OCI-LY7 (cell line): Measurements from ENCODE around the gene GPRC5B. TPM values are rescaled to one million over a fixed set of nuclear protein-coding genes. Genes with fewer than 3 reads are reported as not detected.

Experiments used
- BruUV-seq: library from RNA; stranded (reverse); fragments of 400-500 nt; replicated peaks from 2 replicates; lab custom pipeline; 2021; lab: Mats Ljungman, UMichigan
- CTCF ChIA-PET: fragments of 300-600 bp; sonication (Branson Sonifier 250); formaldehyde crosslinking; loops from one replicate; lab custom pipeline; 2022; ENCODE audit warnings: antibody characterized with exemption; ENCODE audit not compliant: unreplicated experiment; lab: Charles Lee
- POLR2A ChIA-PET: fragments of 300-600 bp; sonication (Branson Sonifier 250); formaldehyde crosslinking; loops from one replicate; lab custom pipeline; 2022; ENCODE audit warnings: antibody characterized with exemption; lab: Charles Lee
- DNase-seq: peaks from one replicate; pipeline ENCODE4 v3.0.0-alpha.2; 2015; ENCODE audit warnings: low spot score
- H2AFZ ChIP-seq: fragments of 200-600 bp; sonication (generic), shearing (Covaris generic); 2 replicates; pipeline ENCODE4 v1.6.1; 2014; ENCODE audit warnings: mild to moderate bottlenecking, antibody characterized with exemption, low read length, moderate library complexity
- H3K27ac ChIP-seq: fragments of 200-600 bp; sonication (generic); 2 replicates; pipeline ENCODE4 v1.5.1; 2014; ENCODE audit warnings: mixed run types, low read depth, mild to moderate bottlenecking, moderate library complexity, low read length, inconsistent platforms; ENCODE audit not compliant: poor library complexity, severe bottlenecking
- H3K36me3 ChIP-seq: fragments of 200-600 bp; sonication (generic); 2 replicates; pipeline ENCODE4 v1.6.1; 2014; ENCODE audit warnings: mild to moderate bottlenecking, antibody characterized with exemption, low read length, moderate library complexity, mixed read lengths; ENCODE audit not compliant: insufficient read depth
- H3K4me1 ChIP-seq: fragments of 200-600 bp; sonication (generic); 2 replicates; pipeline ENCODE4 v1.5.1; 2014; ENCODE audit warnings: mild to moderate bottlenecking, low read length; ENCODE audit not compliant: insufficient read depth, poor library complexity, severe bottlenecking
- H3K4me2 ChIP-seq: fragments of 200-600 bp; sonication (generic); 2 replicates; pipeline ENCODE4 v1.6.1; 2014; ENCODE audit warnings: mild to moderate bottlenecking, low read length
- H3K4me3 ChIP-seq: fragments of 200-600 bp; sonication (generic); 2 replicates; pipeline ENCODE4 v1.5.1; 2014; ENCODE audit warnings: mild to moderate bottlenecking, low read depth, low read length; ENCODE audit not compliant: poor library complexity, severe bottlenecking
- H3K79me2 ChIP-seq: fragments of 200-600 bp; sonication (generic); 2 replicates; pipeline ENCODE4 v1.6.1; 2016; ENCODE audit warnings: low read depth, mild to moderate bottlenecking, low read length, moderate library complexity, mixed read lengths; ENCODE audit not compliant: insufficient read depth
- H3K9me2 ChIP-seq: fragments of 200-600 bp; sonication (generic); 2 replicates; pipeline ENCODE4 v1.6.1; 2016; ENCODE audit warnings: mild to moderate bottlenecking, low read length, mixed read lengths; ENCODE audit not compliant: insufficient read depth
- H3K9me3 ChIP-seq: fragments of 200-600 bp; sonication (generic); 2 replicates; pipeline ENCODE4 v1.6.1; 2014; ENCODE audit warnings: mild to moderate bottlenecking, mixed run types, low read length, mixed read lengths
- H4K20me1 ChIP-seq: fragments of 200-600 bp; sonication (generic); 2 replicates; pipeline ENCODE4 v1.6.1; 2014; ENCODE audit warnings: mild to moderate bottlenecking, antibody characterized with exemption, low read length, moderate library complexity, mixed read lengths; ENCODE audit not compliant: insufficient read depth
- CTCF ChIP-seq: fragments of 200-600 bp; sonication (generic); conservative IDR thresholded peaks from 2 replicates; pipeline ENCODE4 v1.5.1; 2014; ENCODE audit warnings: mild to moderate bottlenecking, antibody characterized with exemption, low read length, moderate library complexity, mixed read lengths
- EZH2phosphoT487 ChIP-seq: fragments of 200-600 bp; sonication (generic); IDR thresholded peaks from 2 replicates; pipeline ENCODE4 v1.6.1; 2018; ENCODE audit warnings: low read depth, borderline replicate concordance, mild to moderate bottlenecking, mixed run types, antibody characterized with exemption, low read length, moderate library complexity, mixed read lengths
- intact Hi-C: fragments of 100-400 bp; cut with micrococcal nuclease; formaldehyde crosslinking; loops from one replicate; pipeline ENCODE4 v1.10.0; 2022; ENCODE audit not compliant: unreplicated experiment
- total RNA-seq, 2 experiments: library from RNA; depleted of rRNA in 1 of 2; stranded (reverse); fragments of >200 nt in 1 of 2; shearing (Covaris generic) in 1 of 2; gene quantifications; 2 replicates each; pipeline ENCODE4 v1.2.3, GENCODE V29; 2014 to 2022

Gene GPRC5B
- total RNA-seq, 2 experiments from 2014 or later, result not detected

GRCh38 chr16:19898166-19898565 is 13.5 kb upstream of the GPRC5B start:
- Histone ChIP-seq H3K27ac (no peak overlapping the region), H3K9me2 (no peaks in the 10 kb centered on the region), H3K79me2 (no peaks in the 10 kb centered on the region), H3K9me3 (no peaks in the 10 kb centered on the region), H3K4me3 (no peak overlapping the region), H3K4me2 (no peak overlapping the region), H4K20me1 (no peaks in the 10 kb centered on the region), H3K4me1 (no peaks in the 10 kb centered on the region), H3K36me3 (no peaks in the 10 kb centered on the region), H2AFZ (no peak overlapping the region)
- intact Hi-C loops, result no loop called here
- ChIA-PET CTCF (no interaction called here), POLR2A (no interaction called here)
- no peak for TF ChIP-seq EZH2phosphoT487
- TF ChIP-seq CTCF, result no peak
- no TSS peak for BruUV-seq
- no peak for DNase-seq

GRCh38 chr16:19896951-19897350 is 12.3 kb upstream of the GPRC5B start:
- H3K4me3 ChIP-seq, result no peak overlapping the region
- ChIA-PET CTCF (no interaction called here), POLR2A (no interaction called here)
- no peak for TF ChIP-seq EZH2phosphoT487
- TF ChIP-seq CTCF, result no peak
- H3K9me2 ChIP-seq, result no peaks in the 10 kb centered on the region
- H3K27ac ChIP-seq, result no peak overlapping the region
- no peak overlapping the region for H3K4me2 ChIP-seq
- H4K20me1 ChIP-seq, result no peaks in the 10 kb centered on the region
- no peaks in the 10 kb centered on the region for H3K79me2 ChIP-seq
- no peaks in the 10 kb centered on the region for H3K4me1 ChIP-seq
- intact Hi-C loops, result no loop called here
- H3K36me3 ChIP-seq, result no peaks in the 10 kb centered on the region
- no peak overlapping the region for H2AFZ ChIP-seq
- H3K9me3 ChIP-seq, result no peaks in the 10 kb centered on the region
- no peak for DNase-seq
- BruUV-seq, result no TSS peak

GRCh38 chr16:19894586-19894985 is 9.9 kb upstream of the GPRC5B start:
- no peak for TF ChIP-seq CTCF
- TF ChIP-seq EZH2phosphoT487, result no peak
- H4K20me1 ChIP-seq, result no peaks in the 10 kb centered on the region
- intact Hi-C loops, result no loop called here
- no peaks in the 10 kb centered on the region for H3K36me3 ChIP-seq
- BruUV-seq, result no TSS peak
- ChIA-PET CTCF (no interaction called here), POLR2A (no interaction called here)
- no peak overlapping the region for H3K27ac ChIP-seq
- H2AFZ ChIP-seq, result no peak overlapping the region
- H3K9me2 ChIP-seq, result no peaks in the 10 kb centered on the region
- no peak overlapping the region for H3K4me3 ChIP-seq
- no peaks in the 10 kb centered on the region for H3K79me2 ChIP-seq
- no peaks in the 10 kb centered on the region for H3K4me1 ChIP-seq
- no peaks in the 10 kb centered on the region for H3K9me3 ChIP-seq
- H3K4me2 ChIP-seq, result no peak overlapping the region
- no peak for DNase-seq
